Measurements from ENCODE around the gene MTA3. TPM values are rescaled to one million over a fixed set of nuclear protein-coding genes. Genes with fewer than 3 reads are reported as not detected.

Gene MTA3
- total and polyA plus RNA-seq, 2 donors (not counting 1 experiment from before 2014, with no cell fraction given) = 13.4 to 33.2 TPM

DNA sequence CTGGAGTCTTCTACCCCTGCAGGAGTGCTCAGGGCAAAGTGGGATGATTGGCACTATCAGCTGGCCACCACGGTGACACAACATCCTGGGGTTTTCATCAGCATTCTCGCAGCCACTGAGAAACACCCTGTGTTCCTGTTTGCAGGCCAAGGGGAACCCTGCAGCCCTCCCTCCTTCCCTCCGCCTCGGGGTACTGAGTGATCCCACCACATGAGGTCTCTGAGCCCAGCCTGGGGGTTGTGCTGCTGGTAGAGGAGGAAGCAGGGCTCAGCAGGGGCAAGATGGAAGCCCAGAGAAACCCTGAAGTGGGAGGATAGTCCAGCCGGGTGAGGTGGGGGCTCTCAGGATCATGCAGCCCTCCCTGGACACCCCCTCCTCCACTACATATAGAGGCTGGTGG lies 195.7 kb downstream of the MTA3 start, which contains the start of gene OXER1:
Gene OXER1, minus strand, starts transcription at position 40 of the 400 bp plus-strand sequence. CDS start 73 bp downstream, outside the sequence.
- ChIA-PET CTCF (no interaction called here), POLR2A (no interaction called here)
- no peak for ATAC-seq (ENCODE audit: low read depth)
- Histone ChIP-seq H4K20me1 (ENCODE audit: control insufficient read depth, insufficient read depth, low read length, poor library complexity, severe bottlenecking) (no peaks in the 10 kb centered on the region), H3K9me3 (ENCODE audit: control extremely low read depth in 1 of 3, control insufficient read depth in 2 of 3, insufficient read depth in 1 of 3, low read length in 2 of 3) (no peaks in the 10 kb centered on the region), H3K27me3 (replicated peaks in 1 of 4; ENCODE audit: control extremely low read depth in 1 of 4, control insufficient read depth in 3 of 4, insufficient read depth in 4 of 4, low read length in 3 of 4) (no peaks in the 10 kb centered on the region), H3K27ac (ENCODE audit: low read length in 2 of 2) (no peak within 1 kb of the TSS), H3K36me3 (replicated peaks in 1 of 2; ENCODE audit: control extremely low read depth in 1 of 2, control insufficient read depth in 1 of 2, extremely low read depth in 1 of 2, insufficient read depth in 2 of 2, low read length in 1 of 2) (no peaks in the 10 kb centered on the region), H3K4me3 (ENCODE audit: control extremely low read depth in 1 of 5, extremely low read depth in 1 of 5, insufficient read depth in 1 of 5, low read depth in 2 of 5, low read length in 4 of 5) (no peak within 1 kb of the TSS), H3K4me2 (replicated peaks; ENCODE audit: low read depth, low read length, poor library complexity, severe bottlenecking) (no peak within 1 kb of the TSS), H3K79me2 (ENCODE audit: control insufficient read depth, insufficient read depth, low read length) (no peaks in the 10 kb centered on the region), H3K4me1 (ENCODE audit: control insufficient read depth in 2 of 2, insufficient read depth in 2 of 2, low read length in 2 of 2) (no peaks in the 10 kb centered on the region), H3K9ac (ENCODE audit: low read length) (no peak within 1 kb of the TSS), H2AFZ (ENCODE audit: insufficient read depth, low read depth, low read length, poor library complexity, severe bottlenecking) (no peak within 1 kb of the TSS)
- H3K9me3 Mint-ChIP-seq (ENCODE audit: insufficient read depth) = no peaks in the 10 kb centered on the region
- no peak within 1 kb of the TSS for H3K4me3 Mint-ChIP-seq
- no peaks in the 10 kb centered on the region for H3K4me1 Mint-ChIP-seq
- no peaks in the 10 kb centered on the region for H3K27me3 Mint-ChIP-seq
- intact Hi-C loops (cut with micrococcal nuclease) = no loop called here
- no peak within 1 kb of the TSS for H3K27ac Mint-ChIP-seq
- no peak for TF ChIP-seq EZH2 (IDR thresholded peaks at IDR 0.05; ENCODE audit: borderline replicate concordance, insufficient read depth, low read depth, low read length, poor library complexity, severe bottlenecking)
- TF ChIP-seq, protein P1, sequence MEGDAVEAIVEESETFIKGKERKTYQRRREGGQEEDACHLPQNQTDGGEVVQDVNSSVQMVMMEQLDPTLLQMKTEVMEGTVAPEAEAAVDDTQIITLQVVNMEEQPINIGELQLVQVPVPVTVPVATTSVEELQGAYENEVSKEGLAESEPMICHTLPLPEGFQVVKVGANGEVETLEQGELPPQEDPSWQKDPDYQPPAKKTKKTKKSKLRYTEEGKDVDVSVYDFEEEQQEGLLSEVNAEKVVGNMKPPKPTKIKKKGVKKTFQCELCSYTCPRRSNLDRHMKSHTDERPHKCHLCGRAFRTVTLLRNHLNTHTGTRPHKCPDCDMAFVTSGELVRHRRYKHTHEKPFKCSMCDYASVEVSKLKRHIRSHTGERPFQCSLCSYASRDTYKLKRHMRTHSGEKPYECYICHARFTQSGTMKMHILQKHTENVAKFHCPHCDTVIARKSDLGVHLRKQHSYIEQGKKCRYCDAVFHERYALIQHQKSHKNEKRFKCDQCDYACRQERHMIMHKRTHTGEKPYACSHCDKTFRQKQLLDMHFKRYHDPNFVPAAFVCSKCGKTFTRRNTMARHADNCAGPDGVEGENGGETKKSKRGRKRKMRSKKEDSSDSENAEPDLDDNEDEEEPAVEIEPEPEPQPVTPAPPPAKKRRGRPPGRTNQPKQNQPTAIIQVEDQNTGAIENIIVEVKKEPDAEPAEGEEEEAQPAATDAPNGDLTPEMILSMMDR (IDR thresholded peaks at IDR 0.05) = no peak
- DNase-seq = no peak
- 44% methylated on average over 3 of the region's 5 CpGs for WGBS (ENCODE audit: insufficient coverage)

DNA sequence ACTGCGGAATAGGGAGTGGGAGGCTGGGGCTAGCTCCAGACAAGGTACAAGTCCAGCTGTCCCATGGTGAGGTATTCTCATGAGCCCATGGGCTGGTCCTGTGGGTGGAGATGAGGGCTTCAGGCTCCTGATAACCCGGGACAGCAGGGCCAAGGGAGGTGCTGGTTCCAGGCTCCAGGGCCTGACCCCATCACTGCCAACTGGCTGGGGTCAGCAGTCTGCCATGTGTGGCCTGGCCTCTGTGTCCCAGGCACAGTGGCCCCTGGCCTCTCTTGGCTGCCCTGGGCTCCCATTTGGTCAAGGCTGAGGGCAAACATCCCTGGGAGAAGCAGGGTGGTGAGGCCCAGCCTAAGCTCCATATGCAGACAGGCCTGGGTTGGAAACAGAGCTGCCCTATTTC lies 196.5 kb downstream of the MTA3 start:
- Histone ChIP-seq H3K36me3 (replicated peaks in 1 of 2; ENCODE audit: control extremely low read depth in 1 of 2, control insufficient read depth in 1 of 2, extremely low read depth in 1 of 2, insufficient read depth in 2 of 2, low read length in 1 of 2) (no peaks in the 10 kb centered on the region), H4K20me1 (ENCODE audit: control insufficient read depth, insufficient read depth, low read length, poor library complexity, severe bottlenecking) (no peaks in the 10 kb centered on the region), H2AFZ (ENCODE audit: insufficient read depth, low read depth, low read length, poor library complexity, severe bottlenecking) (no peak overlapping the region), H3K4me3 (ENCODE audit: control extremely low read depth in 1 of 5, extremely low read depth in 1 of 5, insufficient read depth in 1 of 5, low read depth in 2 of 5, low read length in 4 of 5) (no peak overlapping the region), H3K27ac (ENCODE audit: low read length in 2 of 2) (no peak overlapping the region), H3K4me1 (ENCODE audit: control insufficient read depth in 2 of 2, insufficient read depth in 2 of 2, low read length in 2 of 2) (no peaks in the 10 kb centered on the region), H3K27me3 (replicated peaks in 1 of 4; ENCODE audit: control extremely low read depth in 1 of 4, control insufficient read depth in 3 of 4, insufficient read depth in 4 of 4, low read length in 3 of 4) (no peaks in the 10 kb centered on the region), H3K4me2 (replicated peaks; ENCODE audit: low read depth, low read length, poor library complexity, severe bottlenecking) (no peak overlapping the region), H3K9ac (ENCODE audit: low read length) (no peak overlapping the region), H3K9me3 (ENCODE audit: control extremely low read depth in 1 of 3, control insufficient read depth in 2 of 3, insufficient read depth in 1 of 3, low read length in 2 of 3) (no peaks in the 10 kb centered on the region), H3K79me2 (ENCODE audit: control insufficient read depth, insufficient read depth, low read length) (no peaks in the 10 kb centered on the region)
- no peak for ATAC-seq (ENCODE audit: low read depth)
- ChIA-PET POLR2A (no interaction called here), CTCF (no interaction called here)
- H3K9me3 Mint-ChIP-seq (ENCODE audit: insufficient read depth) = no peaks in the 10 kb centered on the region
- no peak overlapping the region for H3K27ac Mint-ChIP-seq
- no peaks in the 10 kb centered on the region for H3K4me1 Mint-ChIP-seq
- no peak for DNase-seq
- 92% methylated on average over 1 of the region's 2 CpGs for WGBS (ENCODE audit: insufficient coverage)
- TF ChIP-seq EZH2 (IDR thresholded peaks at IDR 0.05; ENCODE audit: borderline replicate concordance, insufficient read depth, low read depth, low read length, poor library complexity, severe bottlenecking) = no peak
- TF ChIP-seq, protein P1 (IDR thresholded peaks at IDR 0.05) = no peak
- no peak overlapping the region for H3K4me3 Mint-ChIP-seq
- no peaks in the 10 kb centered on the region for H3K27me3 Mint-ChIP-seq
- intact Hi-C loops (cut with micrococcal nuclease) = no loop called here

All from B cell (primary cell).